Left lung (tissue), 10 donors: ENCODE results near the gene KCNQ1OT1. TPM values are rescaled to one million over a fixed set of nuclear protein-coding genes. Genes with fewer than 3 reads are reported as not detected.

Experiments
- ATAC-seq: fragments of 200-7000 bp; cut with Tn5 transposase; one replicate; pipeline ENCODE4 v1.9.1; 2020; ENCODE audit warnings: moderate library complexity
- DNase-seq, 4 donors: peaks; one replicate each; pipeline ENCODE4 v3.0.0-alpha.2; 2013 to 2020
- H3K27ac ChIP-seq, 2 donors: fragments of 200-600 bp; sonication (generic) in 1 of 2; one replicate each; pipeline versions ENCODE4 v1.5.0 to v1.8.0; 2020 to 2021
- H3K27me3 ChIP-seq, 2 donors: fragments of 200-600 bp; sonication (generic) in 1 of 2; one replicate each; pipeline versions ENCODE4 v1.5.0 to v1.8.0; 2020 to 2021
- H3K36me3 ChIP-seq, 2 donors: fragments of 200-600 bp; sonication (generic) in 1 of 2; one replicate each; pipeline versions ENCODE4 v1.5.0 to v1.8.0; 2020 to 2021
- H3K4me1 ChIP-seq, 2 donors: fragments of 200-600 bp; one replicate each; pipeline ENCODE4 v1.8.0; 2021
- H3K4me3 ChIP-seq, 2 donors: fragments of 200-600 bp; sonication (generic) in 1 of 2; one replicate each; pipeline versions ENCODE4 v1.5.0 to v1.8.0; 2020 to 2021; ENCODE audit warnings: mild to moderate bottlenecking in 1 of 2
- H3K9me3 ChIP-seq, 2 donors: fragments of 200-600 bp; sonication (generic) in 1 of 2; one replicate each; pipeline versions ENCODE4 v1.5.0 to v1.8.0; 2020 to 2021
- intact Hi-C, 2 donors: fragments of 100-400 bp; cut with DNase I; formaldehyde crosslinking; loops; one replicate each; pipeline versions ENCODE4 v1.11.2 to v1.14.2; 2022
- polyA plus RNA-seq, 6 donors: library from polyadenylated mRNA; unstranded; fragments of 120-200 nt; gene quantifications; one replicate each; pipeline ENCODE4 v1.2.1, GENCODE V29; 2013; ENCODE audit not compliant: insufficient read length in 6 of 6
- total RNA-seq, 2 donors: library from RNA; stranded (reverse); fragmentation: NEBNext Ultra II Directional; extraction: Animal tissue kit (Norgen Biotek cat#: 25700); gene quantifications; one replicate each; pipeline ENCODE4 v1.2.1, GENCODE V29; 2021
- TF ChIP-seq, protein P1 (sequence below), 2 donors: fragments of 200-600 bp; sonication (generic) in 1 of 2; IDR thresholded peaks; one replicate each; pipeline versions ENCODE4 v1.5.0 to v1.8.0; 2021; ENCODE audit warnings: antibody characterized with exemption in 2 of 2
- donor health status: DM: no; HTN: yes; CAD: no.
- donor health status: DM: no; HTN: no; CAD: no.

KCNQ1OT1 gene
- total and polyA plus RNA-seq, 8 donors: 1.9 to 2.9 (median 2.7) TPM

DNA sequence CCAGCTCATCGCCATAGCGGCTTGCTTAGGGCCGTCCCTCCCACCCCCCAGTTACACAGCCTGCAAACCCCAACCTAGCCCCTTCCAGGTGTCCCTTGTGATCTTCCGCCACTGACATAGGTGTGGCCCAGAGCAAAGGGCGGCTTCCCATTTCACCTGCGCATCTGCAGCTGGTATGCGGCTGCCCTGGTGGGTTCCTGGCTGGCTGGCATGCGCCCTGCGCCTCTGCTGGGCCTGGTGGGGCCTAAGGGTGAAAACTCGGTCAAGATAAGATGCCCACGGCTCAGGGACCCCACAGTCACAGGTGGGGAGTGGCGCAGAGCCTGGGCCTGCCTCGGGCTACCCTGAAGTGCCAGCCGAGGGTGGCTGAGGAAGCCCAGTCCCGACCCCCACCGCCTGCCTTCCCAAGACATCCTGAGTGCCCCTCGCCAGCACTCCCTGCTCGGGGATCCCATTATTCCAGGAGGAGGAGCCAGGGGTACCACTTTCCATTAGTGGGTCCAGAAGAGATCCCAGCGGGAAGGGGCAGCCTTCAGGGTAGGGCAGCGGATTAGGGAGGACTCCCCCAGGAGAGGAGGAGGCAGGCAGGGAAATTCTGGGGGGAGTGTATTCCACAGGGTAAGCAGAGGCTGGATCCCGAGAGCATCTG lies 36.9 kb upstream of the KCNQ1OT1 start:
- TF ChIP-seq, protein P1, sequence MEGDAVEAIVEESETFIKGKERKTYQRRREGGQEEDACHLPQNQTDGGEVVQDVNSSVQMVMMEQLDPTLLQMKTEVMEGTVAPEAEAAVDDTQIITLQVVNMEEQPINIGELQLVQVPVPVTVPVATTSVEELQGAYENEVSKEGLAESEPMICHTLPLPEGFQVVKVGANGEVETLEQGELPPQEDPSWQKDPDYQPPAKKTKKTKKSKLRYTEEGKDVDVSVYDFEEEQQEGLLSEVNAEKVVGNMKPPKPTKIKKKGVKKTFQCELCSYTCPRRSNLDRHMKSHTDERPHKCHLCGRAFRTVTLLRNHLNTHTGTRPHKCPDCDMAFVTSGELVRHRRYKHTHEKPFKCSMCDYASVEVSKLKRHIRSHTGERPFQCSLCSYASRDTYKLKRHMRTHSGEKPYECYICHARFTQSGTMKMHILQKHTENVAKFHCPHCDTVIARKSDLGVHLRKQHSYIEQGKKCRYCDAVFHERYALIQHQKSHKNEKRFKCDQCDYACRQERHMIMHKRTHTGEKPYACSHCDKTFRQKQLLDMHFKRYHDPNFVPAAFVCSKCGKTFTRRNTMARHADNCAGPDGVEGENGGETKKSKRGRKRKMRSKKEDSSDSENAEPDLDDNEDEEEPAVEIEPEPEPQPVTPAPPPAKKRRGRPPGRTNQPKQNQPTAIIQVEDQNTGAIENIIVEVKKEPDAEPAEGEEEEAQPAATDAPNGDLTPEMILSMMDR (IDR thresholded peaks at IDR 0.05): no peak
- no peak for DNase-seq

DNA sequence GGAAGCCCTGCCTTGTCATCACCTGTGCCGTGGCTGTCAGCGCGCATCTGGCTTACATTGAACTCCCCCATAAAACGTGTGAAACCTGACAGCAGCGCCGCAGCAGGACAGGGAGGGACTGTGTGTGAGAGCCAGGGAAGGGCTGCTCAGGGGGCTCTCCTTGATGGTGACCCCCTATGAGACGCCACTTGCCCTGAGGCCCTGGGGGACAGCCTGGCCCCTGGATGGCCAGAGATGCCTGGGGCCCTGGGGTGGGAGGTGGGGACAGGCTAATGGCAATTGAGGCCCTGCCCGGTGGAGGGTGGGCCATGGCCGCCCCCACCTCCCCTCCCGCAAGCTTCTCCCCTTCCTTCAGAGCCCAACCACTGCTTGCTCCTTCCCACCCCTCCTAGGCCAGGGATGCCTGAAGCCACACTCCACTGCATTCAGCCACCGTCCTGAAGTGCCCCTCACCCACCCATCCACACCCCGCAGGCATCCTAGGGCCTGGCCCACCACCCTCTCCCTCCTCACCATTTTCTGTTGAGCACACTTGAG lies 35.3 kb upstream of the KCNQ1OT1 start:
- ATAC-seq: no peak
- Histone ChIP-seq H3K27ac (no peak overlapping the region), H3K36me3 (no peaks in the 10 kb centered on the region), H3K4me1 (no peaks in the 10 kb centered on the region), H3K9me3 (no peaks in the 10 kb centered on the region), H3K4me3 (no peak overlapping the region), H3K27me3 (no peaks in the 10 kb centered on the region)
- DNase-seq: peak in 1 of 4 donors; percentile 68
- TF ChIP-seq, protein P1 (IDR thresholded peaks at IDR 0.05): no peak
- intact Hi-C loops: no loop called here

More for the DNA sequence above, 36.9 kb upstream of the KCNQ1OT1 start:
- ATAC-seq: no peak
- Histone ChIP-seq H3K4me3 (no peak overlapping the region), H3K4me1 (no peaks in the 10 kb centered on the region), H3K36me3 (no peaks in the 10 kb centered on the region), H3K27ac (no peak overlapping the region), H3K9me3 (no peaks in the 10 kb centered on the region), H3K27me3 (no peaks in the 10 kb centered on the region)
- intact Hi-C loops: no loop called here

GRCh38 chr11:2734181-2735052 lies 34.6 kb upstream of the KCNQ1OT1 start:
- ATAC-seq: no peak
- peak in 1 of 4 donors; percentile 62 for DNase-seq
- intact Hi-C loops: no loop called here
- no peaks in the 10 kb centered on the region for H3K4me1 ChIP-seq
- no peak overlapping the region for H3K27ac ChIP-seq
- no peaks in the 10 kb centered on the region for H3K9me3 ChIP-seq
- no peak overlapping the region for H3K4me3 ChIP-seq
- H3K36me3 ChIP-seq: no peaks in the 10 kb centered on the region
- TF ChIP-seq, protein P1 (IDR thresholded peaks at IDR 0.05): no peak
- no peaks in the 10 kb centered on the region for H3K27me3 ChIP-seq

- H3K27ac ChIP-seq: no peak overlapping the region
- intact Hi-C loops: no loop called here
- no peaks in the 10 kb centered on the region for H3K27me3 ChIP-seq
- TF ChIP-seq, protein P1 (IDR thresholded peaks at IDR 0.05): no peak
- no peaks in the 10 kb centered on the region for H3K4me1 ChIP-seq
- ATAC-seq: no peak
- no peaks in the 10 kb centered on the region for H3K36me3 ChIP-seq
- no peaks in the 10 kb centered on the region for H3K9me3 ChIP-seq
- no peak overlapping the region for H3K4me3 ChIP-seq
- DNase-seq: peak in 1 of 4 donors; percentile 56
Measured at GRCh38 chr11:2732940-2733628, 33.3 kb upstream of the KCNQ1OT1 start.
